Astrocyte (in vitro differentiated cells and primary cell): ENCODE data around the gene PRKCE. TPM values are rescaled to one million over a fixed set of nuclear protein-coding genes. Genes with fewer than 3 reads are reported as not detected.

ENCODE experiments used
- DNase-seq: peaks from one replicate; pipeline ENCODE4 v3.0.0-alpha.2; 2010; ENCODE audit warnings: low read depth
- FAIRE-seq: peaks from 2 replicates; lab custom pipeline; 2011; peaks lifted over from hg19 to GRCh38; lab: Jason Lieb, UNC
- H2AFZ ChIP-seq: 2 replicates; pipeline ENCODE4 v1.6.0; 2012; ENCODE audit warnings: low read depth, low read length, inconsistent platforms
- H3K27ac ChIP-seq: 2 replicates; pipeline ENCODE4 v1.5.1; 2011; ENCODE audit warnings: low read depth, low read length, inconsistent platforms
- H3K27me3 ChIP-seq: 2 replicates; pipeline ENCODE4 v1.6.0; 2011; ENCODE audit warnings: low read length, inconsistent platforms; ENCODE audit not compliant: insufficient read depth
- H3K36me3 ChIP-seq: 2 replicates; pipeline ENCODE4 v1.5.1; 2011; ENCODE audit warnings: low read length, inconsistent platforms; ENCODE audit not compliant: insufficient read depth
- H3K4me1 ChIP-seq: 2 replicates; pipeline ENCODE4 v1.5.1; 2011; ENCODE audit warnings: low read length, inconsistent platforms; ENCODE audit not compliant: insufficient read depth
- H3K4me2 ChIP-seq: 2 replicates; pipeline ENCODE4 v1.6.0; 2012; ENCODE audit warnings: low read length, inconsistent platforms
- H3K4me3 ChIP-seq: 2 replicates; pipeline ENCODE4 v1.5.1; 2011; ENCODE audit warnings: low read depth, mild to moderate bottlenecking, low read length, inconsistent platforms; ENCODE audit not compliant: insufficient read depth
- H3K79me2 ChIP-seq: 2 replicates; pipeline ENCODE4 v1.6.0; 2012; ENCODE audit warnings: mild to moderate bottlenecking, low read length, inconsistent platforms; ENCODE audit not compliant: insufficient read depth
- H3K9ac ChIP-seq: 2 replicates; pipeline ENCODE4 v1.6.0; 2012; ENCODE audit warnings: mild to moderate bottlenecking, low read length, inconsistent platforms
- H3K9me3 ChIP-seq: 2 replicates; pipeline ENCODE4 v1.5.1; 2012; ENCODE audit warnings: low read depth, mild to moderate bottlenecking, low read length, inconsistent platforms; ENCODE audit not compliant: insufficient read depth
- H4K20me1 ChIP-seq: 2 replicates; pipeline ENCODE4 v1.6.0; 2012; ENCODE audit warnings: low read length, inconsistent platforms; ENCODE audit not compliant: insufficient read depth
- H3K27ac Mint-ChIP-seq: one replicate; pipeline ENCODE4 v1.8.0; 2021; ENCODE audit warnings: mild to moderate bottlenecking, mixed read lengths; ENCODE audit not compliant: unreplicated experiment
- H3K27me3 Mint-ChIP-seq: one replicate; pipeline ENCODE4 v1.8.0; 2021; ENCODE audit warnings: low read depth, mixed read lengths; ENCODE audit not compliant: unreplicated experiment
- H3K36me3 Mint-ChIP-seq: one replicate; pipeline ENCODE4 v1.8.0; 2021; ENCODE audit warnings: low read depth, mixed read lengths; ENCODE audit not compliant: unreplicated experiment
- H3K4me1 Mint-ChIP-seq: one replicate; pipeline ENCODE4 v1.8.0; 2021; ENCODE audit warnings: low read depth, mixed read lengths; ENCODE audit not compliant: unreplicated experiment
- H3K4me3 Mint-ChIP-seq: one replicate; pipeline ENCODE4 v1.8.0; 2021; ENCODE audit warnings: mild to moderate bottlenecking, moderate library complexity, mixed read lengths; ENCODE audit not compliant: unreplicated experiment
- H3K9me3 Mint-ChIP-seq: one replicate; pipeline ENCODE4 v1.8.0; 2021; ENCODE audit warnings: mild to moderate bottlenecking, mixed read lengths; ENCODE audit not compliant: unreplicated experiment
- CTCF ChIP-seq: IDR thresholded peaks from 2 replicates; pipeline ENCODE4 v1.5.1; 2011; ENCODE audit warnings: low read depth, mild to moderate bottlenecking, inconsistent platforms, low read length, moderate library complexity; ENCODE audit not compliant: insufficient read depth
- EZH2 ChIP-seq: IDR thresholded peaks from 2 replicates; pipeline ENCODE4 v1.6.1; 2012; ENCODE audit warnings: mild to moderate bottlenecking, low read length, inconsistent platforms; ENCODE audit not compliant: insufficient read depth
- total RNA-seq: library from RNA; stranded (reverse); gene quantifications from 2 replicates; pipeline ENCODE4 v1.2.1, GENCODE V29; 2021

Gene PRKCE
- total RNA-seq, 1 donor from 2014 or later: 12.8 TPM

DNA sequence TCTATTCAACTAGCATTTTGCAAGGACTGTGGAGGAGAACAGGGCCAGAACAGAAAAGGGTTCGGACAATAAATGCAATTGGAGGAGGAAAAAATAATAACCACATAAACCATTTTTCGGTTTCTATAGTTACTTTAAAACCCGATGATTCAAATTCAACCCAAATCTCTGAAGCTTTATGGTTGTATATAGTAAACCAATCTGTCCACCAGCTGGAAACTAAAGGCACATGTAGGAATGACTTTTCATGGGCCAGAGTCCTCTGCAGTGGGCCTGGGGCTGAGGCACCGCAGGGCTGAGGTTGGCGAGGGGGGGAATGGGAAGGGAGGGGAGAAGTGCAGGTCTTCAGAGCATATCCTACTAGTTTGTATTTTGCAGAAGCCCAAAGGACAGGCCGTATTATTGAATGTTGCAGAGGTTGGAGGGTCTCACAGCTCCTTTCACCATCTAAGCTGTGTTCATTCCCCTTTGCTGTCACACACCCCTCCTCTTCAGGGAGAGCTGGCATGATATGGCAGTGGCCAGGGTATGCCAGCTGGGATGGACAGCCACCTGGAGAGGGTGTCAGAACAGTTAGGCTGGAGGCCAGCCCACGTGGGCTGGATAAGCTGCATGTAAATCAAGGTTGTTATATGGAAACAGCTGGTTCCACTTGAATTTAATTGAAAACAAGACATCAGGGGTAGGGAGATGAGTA, 267.1 kb downstream of the PRKCE start:
- H3K4me3 Mint-ChIP-seq: no peak overlapping the region
- H3K4me1 Mint-ChIP-seq: peaks cover 2% of the 10 kb centered on the region
- no peaks in the 10 kb centered on the region for H3K79me2 ChIP-seq
- peaks cover 4% of the 10 kb centered on the region for H3K36me3 Mint-ChIP-seq
- DNase-seq (no peak), FAIRE-seq (no peak)
- H3K36me3 ChIP-seq: no peaks in the 10 kb centered on the region
- TF ChIP-seq EZH2 (no peak), CTCF (no peak)
- H3K9me3 ChIP-seq: no peaks in the 10 kb centered on the region
- no peaks in the 10 kb centered on the region for H3K27me3 ChIP-seq
- peaks cover 3% of the 10 kb centered on the region for H4K20me1 ChIP-seq
- H3K4me1 ChIP-seq: no peaks in the 10 kb centered on the region
- H3K9me3 Mint-ChIP-seq: peaks cover 1% of the 10 kb centered on the region
- H3K4me3 ChIP-seq: no peak overlapping the region
- H3K4me2 ChIP-seq: no peak overlapping the region
- no peak overlapping the region for H2AFZ ChIP-seq
- H3K27ac ChIP-seq: no peak overlapping the region
- H3K9ac ChIP-seq: no peak overlapping the region
- no peaks in the 10 kb centered on the region for H3K27me3 Mint-ChIP-seq
- H3K27ac Mint-ChIP-seq: no peak overlapping the region

DNA sequence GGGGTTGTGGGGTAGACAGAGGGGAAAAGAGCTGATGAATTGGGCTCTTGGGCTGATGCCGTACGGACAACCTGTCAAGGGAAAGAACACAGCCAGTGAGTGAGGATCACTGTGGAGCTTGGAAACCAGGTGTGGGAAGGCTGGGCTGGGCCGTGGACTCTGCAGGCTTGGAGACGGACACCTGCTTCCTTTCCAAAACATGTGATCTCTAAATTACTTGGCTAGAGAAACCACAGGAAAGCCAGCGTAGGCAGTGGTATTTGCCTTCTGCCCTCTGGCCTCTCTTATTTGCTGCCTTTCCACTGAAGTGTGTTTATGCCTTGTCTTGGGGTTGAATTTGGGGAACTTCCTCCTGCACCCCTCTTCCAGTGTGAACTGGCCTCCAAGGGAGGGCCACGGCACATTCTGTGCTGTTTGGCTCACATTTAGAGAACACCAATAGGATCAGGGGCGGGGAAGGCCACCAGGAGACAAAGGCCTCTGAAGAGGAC, 267.7 kb downstream of the PRKCE start:
- Histone ChIP-seq H3K9me3 (no peaks in the 10 kb centered on the region), H3K4me3 (no peak overlapping the region), H3K4me2 (no peak overlapping the region), H3K36me3 (no peaks in the 10 kb centered on the region), H3K27ac (no peak overlapping the region), H3K4me1 (no peaks in the 10 kb centered on the region), H3K9ac (no peak overlapping the region), H3K79me2 (no peaks in the 10 kb centered on the region), H3K27me3 (no peaks in the 10 kb centered on the region), H4K20me1 (peaks cover 6% of the 10 kb centered on the region), H2AFZ (no peak overlapping the region)
- Mint-ChIP-seq H3K4me3 (no peak overlapping the region), H3K27me3 (no peaks in the 10 kb centered on the region), H3K27ac (no peak overlapping the region), H3K9me3 (peaks cover 1% of the 10 kb centered on the region), H3K36me3 (peaks cover 4% of the 10 kb centered on the region), H3K4me1 (peaks cover 8% of the 10 kb centered on the region)
- DNase-seq (no peak), FAIRE-seq (no peak)
- TF ChIP-seq CTCF (no peak), EZH2 (no peak)

- FAIRE-seq: no peak
- Histone ChIP-seq H3K79me2 (no peaks in the 10 kb centered on the region), H3K4me1 (no peaks in the 10 kb centered on the region), H3K27me3 (no peaks in the 10 kb centered on the region), H3K4me3 (no peak overlapping the region), H3K9ac (no peak overlapping the region), H4K20me1 (peaks cover 6% of the 10 kb centered on the region), H2AFZ (no peak overlapping the region), H3K27ac (no peak overlapping the region), H3K4me2 (no peak overlapping the region), H3K36me3 (no peaks in the 10 kb centered on the region), H3K9me3 (no peaks in the 10 kb centered on the region)
- H3K27ac Mint-ChIP-seq: no peak overlapping the region
- peaks cover 4% of the 10 kb centered on the region for H3K36me3 Mint-ChIP-seq
- peaks cover 1% of the 10 kb centered on the region for H3K9me3 Mint-ChIP-seq
- no peak for TF ChIP-seq CTCF
- no peak for TF ChIP-seq EZH2
- no peak for DNase-seq
- H3K27me3 Mint-ChIP-seq: no peaks in the 10 kb centered on the region
- H3K4me3 Mint-ChIP-seq: no peak overlapping the region
- H3K4me1 Mint-ChIP-seq: peaks cover 8% of the 10 kb centered on the region
Observed at GRCh38 chr2:45919711-45920111, 268.2 kb downstream of the PRKCE start.
